ENCODE data around the gene MAP3K9.

MAP3K9 gene

DNA sequence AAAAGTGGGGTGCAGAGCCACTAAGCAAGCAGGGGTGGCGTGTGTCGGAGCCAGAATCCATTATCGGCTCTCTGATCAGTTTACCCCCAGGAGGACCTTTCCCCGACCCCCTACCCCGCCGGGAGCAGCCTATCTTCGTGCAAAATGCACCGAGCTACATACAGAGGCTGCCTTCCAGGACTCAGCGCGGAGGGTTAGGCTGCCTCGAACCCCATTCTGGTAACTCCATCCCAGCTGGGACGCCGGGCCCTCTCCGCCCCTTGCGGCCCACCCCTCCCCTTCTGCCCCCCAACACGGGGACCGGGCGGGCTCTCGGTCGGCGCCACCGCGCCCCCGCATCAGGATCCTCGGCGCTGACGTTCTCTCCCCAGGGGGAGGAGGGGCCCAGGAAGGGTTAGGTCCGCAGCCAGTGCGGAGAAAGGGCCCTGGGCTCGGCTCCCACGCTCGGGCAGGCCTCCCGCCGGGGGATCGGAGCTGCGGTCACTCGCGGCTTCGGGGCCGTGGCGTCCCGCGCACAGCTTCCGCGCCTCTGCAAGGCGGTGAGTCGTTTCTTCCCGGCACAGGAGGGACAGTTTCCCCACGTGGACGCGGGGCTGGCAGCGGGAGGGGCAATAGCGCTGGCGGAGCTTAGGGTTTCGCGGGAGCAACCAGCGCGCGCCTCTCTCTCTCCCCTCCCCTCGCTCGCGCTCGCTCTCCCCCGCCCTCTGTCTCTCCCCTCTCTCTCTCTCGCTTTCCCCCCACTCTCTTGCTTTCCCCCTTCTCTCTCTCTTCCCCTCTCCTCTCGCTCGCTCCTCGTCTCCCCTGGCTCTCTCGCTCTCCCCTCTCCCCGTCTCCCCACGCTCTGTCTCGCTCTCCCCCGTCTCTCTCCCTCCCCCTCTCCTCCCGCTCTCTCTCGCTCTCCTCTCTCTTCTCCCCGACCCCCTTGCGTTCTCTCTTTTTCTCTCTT is 12.5 kb upstream of the MAP3K9 start:
- DNase-seq (ENCODE audit: extremely low read depth in 1 of 2, low read depth in 1 of 2): peak in 1 of 2 donors; percentile 37

DNA sequence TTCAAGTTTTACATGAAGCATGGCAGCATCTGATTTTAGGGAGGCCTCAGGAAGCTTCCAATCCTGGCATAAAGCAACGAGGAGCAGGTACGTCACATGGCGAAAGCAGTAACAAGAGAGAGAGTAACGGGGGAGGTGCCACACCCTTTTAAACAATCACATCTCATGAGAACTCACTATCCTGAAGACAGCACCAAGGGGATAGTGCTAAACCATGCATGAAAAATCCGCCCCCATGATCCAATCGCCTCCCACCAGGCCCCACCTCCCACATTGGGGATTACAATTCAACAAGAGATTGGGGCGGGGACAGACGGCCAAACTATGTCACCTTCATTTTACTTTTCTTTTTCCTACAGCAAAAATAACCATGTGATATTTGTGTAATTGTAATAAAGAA is 7.2 kb upstream of the MAP3K9 start:
- DNase-seq (ENCODE audit: extremely low read depth in 1 of 2, low read depth in 1 of 2): no peak

DNA sequence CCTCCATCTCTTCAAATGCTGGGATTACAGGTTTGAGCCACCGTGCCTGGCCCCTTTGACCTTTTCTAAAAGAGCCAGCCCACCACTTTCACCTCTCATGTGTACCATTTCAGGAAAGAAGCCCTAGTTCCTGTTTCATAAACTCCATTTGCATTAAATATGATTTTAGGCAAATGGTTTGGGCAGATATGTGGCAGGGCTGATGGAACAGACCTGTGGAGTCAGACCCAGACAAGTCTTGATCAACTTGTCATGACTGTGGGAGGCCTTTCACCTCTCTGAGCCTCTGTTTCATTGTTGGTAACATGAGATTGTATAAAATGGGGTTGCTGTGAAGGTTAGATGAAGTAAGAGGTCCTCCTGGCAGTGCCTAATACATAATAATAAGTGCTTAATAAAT is 5.2 kb upstream of the MAP3K9 start:
- DNase-seq (ENCODE audit: extremely low read depth in 1 of 2, low read depth in 1 of 2): no peak

DNA sequence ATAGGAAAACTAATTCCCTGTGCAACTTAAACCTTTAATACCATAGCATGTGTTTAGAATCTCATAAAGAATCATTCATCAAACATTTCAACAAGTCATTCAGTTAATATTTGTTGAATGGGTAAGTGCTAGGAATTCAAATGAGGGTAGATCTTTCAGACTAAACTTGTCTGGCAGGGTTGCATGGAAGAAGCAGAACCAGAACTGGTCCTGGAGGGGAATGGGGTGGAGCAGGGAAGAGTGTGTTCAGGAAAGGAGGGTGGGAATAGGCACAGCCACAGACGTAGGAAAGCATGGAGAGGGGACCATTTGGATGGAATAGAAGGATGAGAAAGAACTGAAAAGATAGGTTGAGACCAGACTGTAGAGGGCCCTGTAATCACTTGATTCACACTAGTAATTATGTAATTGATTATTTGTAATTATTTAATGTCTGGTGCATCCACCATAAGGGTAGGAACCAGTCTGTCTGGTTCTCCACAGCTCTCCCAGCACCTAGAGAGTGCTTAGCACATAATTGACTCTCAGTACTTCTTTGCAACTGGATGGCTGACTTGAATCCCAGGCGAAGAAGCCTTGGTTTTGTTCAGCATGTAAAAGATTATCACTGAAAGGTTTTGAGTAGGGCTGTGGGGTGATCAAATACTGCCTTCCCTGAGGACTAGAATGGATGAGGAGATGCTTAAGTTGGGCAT is 3.0 kb upstream of the MAP3K9 start:
- no peak for DNase-seq (ENCODE audit: extremely low read depth in 1 of 2, low read depth in 1 of 2)

DNA sequence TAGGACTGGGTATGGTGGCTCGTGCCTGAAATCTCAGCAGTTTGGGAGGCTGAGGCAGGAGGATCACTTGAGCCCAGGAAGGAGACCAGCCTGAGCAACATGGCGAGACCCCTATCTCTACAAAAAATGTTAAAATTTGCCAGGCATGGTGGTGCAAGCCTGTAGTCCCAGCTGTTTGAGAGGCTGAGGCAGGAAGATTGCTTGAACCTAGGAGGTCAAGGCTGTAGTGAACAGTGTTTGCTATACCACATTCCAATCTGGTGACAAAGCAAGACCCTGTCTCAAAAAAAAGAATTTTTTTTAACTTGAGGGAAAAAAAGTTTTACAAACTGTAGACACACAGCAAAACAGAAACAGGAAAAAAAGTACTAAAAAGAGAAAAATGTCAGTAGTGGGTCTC is 2.3 kb upstream of the MAP3K9 start:
- DNase-seq (ENCODE audit: extremely low read depth in 1 of 2, low read depth in 1 of 2): no peak

DNA sequence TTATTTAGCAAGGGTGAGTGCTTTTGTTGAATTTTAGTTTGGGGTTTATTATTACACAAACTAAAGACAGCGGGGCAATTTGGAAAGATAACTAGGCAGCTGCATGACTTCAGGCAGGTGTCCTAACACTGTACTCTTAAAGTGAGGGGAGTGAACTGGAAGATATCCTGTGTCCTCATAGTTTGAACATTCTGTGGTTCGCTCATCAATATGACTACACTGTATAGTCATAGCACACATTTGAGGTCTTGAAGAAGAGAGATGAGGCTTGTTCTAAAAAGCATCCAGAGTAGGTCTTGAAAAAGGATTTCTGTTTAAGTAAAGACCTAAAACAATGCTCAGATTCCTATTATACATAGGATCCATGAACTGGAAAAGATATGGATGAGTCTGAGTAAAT is 1.7 kb upstream of the MAP3K9 start:
- DNase-seq (ENCODE audit: extremely low read depth in 1 of 2, low read depth in 1 of 2): no peak

DNA sequence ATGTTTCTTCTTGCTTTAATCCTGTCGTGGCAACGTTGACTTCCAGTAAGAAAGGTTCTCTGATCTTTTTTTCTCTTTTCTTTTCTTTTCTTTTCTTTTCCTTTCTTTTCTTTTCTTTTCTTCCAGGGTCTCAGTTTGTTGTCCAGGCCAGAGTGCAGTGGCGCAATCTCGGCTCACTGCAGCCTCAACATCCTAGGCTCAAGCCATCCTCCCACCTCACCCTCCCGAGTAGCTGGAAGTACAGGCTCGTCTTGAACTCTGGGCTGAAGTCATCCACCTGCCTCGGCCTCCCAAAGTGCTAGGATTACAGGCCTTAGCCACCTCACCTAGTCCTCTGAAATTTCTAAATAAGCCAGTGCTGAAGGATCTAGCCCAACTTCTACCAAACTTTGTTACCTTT is 1.3 kb upstream of the MAP3K9 start:
- no peak for DNase-seq (ENCODE audit: extremely low read depth in 1 of 2, low read depth in 1 of 2)

DNA sequence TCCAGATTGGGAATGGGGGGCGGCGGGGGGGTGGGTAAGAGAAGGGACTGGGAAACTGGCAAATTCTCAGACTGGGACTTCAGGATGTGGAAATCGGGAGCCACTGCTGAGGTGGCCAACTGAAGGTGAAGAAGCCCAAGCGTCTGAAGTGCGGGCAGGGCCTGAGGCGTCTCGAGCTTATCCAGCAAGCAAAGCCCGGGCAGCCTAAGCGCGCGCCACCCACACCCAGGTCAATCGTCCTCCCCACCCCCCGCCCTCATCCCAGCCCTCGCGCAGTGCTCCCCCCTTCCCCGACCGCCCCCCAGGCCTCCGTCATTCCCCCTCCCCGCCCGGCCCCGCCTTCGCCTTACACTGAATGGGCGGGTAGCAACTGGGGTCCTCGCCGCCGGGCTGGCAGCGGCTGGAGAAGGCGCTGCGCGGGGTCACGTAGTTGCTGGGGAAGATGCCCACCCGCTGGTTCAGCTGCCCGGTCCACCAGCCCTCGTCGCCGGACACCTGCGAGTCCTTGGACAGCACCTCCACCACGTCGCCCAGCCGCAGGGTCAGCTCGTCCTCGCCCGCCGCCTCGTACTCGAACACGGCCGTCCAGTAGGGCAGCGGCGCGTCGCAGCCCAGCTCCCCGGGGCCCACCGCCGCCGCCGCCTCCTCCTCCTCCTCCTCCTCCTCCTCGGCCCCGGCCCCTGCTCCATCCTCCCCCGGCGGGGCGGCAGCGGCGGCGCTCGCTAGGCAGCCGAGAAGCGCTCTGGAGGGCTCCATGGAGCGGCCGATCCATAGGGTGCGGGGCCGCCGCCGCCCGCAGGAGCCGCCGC is 693 bp downstream of the MAP3K9 start:
- peak in 1 of 2 donors; percentile 33 for DNase-seq (ENCODE audit: extremely low read depth in 1 of 2, low read depth in 1 of 2)

DNA sequence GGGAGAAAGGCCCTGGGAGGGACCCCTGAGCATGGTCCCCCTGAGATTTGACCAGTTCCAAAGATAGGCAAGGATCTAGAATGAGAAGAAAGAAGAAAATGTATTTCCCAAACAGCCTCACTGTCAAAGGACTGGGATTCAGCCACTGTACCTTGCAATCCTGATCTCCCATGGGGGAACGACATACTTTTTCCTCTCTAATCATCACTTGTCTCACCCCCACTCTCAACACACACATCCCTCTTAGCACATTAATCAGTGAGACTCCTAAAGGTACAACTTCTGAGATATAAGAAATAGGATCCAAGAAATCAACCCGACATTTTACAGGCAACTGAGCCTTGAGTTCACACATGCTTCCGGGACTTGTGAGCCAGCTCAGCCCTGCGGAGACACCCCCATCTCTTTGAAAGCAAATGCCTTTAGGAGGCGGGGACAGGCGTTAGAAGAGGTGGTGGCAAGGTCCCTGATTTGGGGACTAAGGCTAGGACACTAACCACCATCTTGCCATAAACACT is 1.4 kb downstream of the MAP3K9 start:
- DNase-seq (ENCODE audit: extremely low read depth in 1 of 2, low read depth in 1 of 2): peak in 1 of 2 donors; percentile 26

DNA sequence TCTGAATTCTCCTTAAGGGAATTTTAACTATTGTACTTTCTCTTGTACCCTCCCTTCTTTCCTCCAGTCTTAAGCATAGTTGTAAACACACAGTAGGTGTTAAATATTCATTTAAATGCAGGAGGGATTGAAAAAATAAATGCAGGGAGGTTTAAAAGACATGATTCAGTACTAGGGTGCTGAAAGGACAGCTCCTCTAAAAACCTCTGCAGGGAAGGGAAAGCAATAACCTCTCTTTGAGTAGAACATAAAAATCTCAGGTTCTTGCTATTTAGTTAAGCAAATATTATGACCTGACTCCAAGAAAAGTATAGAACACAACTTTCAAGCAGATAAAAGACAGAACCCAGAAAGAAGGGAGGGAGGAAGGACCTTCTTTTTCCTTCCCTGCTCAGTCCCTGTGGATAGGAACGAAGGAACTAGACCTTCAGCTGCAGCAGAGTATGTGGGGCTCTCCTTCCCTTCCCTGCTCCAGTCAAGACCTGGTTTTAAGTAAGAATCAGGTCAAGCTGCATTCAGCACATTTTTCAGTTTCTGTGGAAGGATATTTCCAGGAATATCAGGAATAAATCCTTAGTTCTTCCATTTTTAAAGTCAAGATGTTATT is 4.7 kb downstream of the MAP3K9 start:
- DNase-seq (ENCODE audit: extremely low read depth in 1 of 2, low read depth in 1 of 2): no peak

DNA sequence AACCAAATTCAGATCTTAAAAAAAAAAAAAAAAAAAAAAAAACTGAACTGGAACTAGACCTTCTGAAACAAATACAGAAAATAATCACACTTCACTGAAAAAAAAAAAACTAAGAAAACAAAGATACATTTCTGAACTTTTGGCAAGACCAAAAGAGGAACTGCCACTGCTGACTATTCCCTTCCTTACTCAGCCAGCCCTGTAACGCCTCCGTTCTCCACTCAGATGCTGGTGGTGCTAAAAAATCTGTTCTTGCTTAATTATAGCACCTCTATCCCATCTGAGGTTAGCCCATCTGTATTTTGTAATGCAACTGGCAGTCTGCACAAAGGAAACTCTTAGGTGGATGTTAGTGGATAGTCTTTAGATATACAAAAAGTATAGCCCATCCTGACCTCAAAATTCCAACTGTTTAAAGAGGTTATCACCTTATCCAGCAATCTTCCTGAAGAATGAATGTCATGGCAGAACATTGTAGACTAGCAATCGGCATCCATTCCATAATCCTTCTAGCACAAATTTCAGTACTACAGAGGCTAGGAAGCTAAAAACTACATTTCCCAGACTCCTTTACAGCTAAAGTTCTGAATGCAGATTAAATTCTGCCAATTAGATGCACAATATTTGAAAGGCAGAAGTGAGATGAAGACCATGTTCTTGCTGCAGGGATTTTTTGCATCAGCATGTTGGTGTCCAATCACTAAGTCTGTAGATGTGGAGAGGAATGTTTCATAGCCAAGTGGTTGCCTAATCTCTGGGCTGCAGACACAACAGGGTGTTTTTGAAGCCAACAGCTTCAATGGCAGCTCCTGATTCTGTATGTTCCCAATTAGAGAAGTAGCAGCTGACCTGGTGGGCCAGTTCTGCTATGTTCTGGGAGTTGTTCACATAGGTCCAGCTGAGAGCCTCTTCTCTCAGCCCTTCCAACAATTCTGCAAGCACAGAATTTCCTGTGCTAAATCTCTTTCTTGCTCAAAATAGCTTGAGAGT is 5.7 kb downstream of the MAP3K9 start:
- no peak for DNase-seq (ENCODE audit: extremely low read depth in 1 of 2, low read depth in 1 of 2)

DNA sequence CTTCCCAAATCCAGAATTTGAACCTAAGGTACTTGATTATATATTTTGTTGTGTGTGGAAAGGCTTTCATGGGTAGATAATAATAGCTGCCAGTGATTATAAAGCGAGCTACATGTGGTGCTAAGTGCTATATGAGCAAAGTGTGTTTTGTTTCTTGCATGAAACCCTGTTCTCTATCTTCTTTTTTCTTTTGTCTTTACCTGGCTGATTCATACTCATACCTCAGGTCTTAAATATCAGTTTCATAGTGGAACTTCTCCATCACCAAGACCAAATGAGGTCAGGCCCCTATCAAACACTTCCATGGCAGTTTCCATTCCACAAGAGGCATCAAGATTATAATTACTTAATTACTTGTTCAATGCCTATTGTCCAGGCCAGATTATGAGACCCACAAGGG is 6.9 kb downstream of the MAP3K9 start:
- no peak for DNase-seq (ENCODE audit: extremely low read depth in 1 of 2, low read depth in 1 of 2)

DNA sequence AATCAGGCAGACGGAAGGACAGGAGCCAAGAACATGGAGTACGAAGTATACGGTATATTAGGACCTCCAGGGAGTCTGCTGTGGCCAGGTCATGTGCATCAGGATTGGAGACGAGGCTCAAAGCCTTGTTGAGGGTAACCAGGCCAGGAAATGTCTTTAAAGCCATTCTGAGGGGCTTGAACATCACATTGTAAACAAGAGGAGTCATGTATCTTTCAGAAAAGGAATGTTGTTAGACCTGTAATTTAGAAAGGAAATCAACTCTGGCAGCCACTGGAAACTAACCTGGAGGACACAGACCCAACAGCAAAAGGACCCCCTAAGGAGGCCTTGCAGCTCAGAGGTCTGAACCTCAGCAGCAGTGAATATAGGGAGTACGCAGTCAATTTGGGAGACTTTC is 7.5 kb downstream of the MAP3K9 start:
- DNase-seq (ENCODE audit: extremely low read depth in 1 of 2, low read depth in 1 of 2): no peak

DNA sequence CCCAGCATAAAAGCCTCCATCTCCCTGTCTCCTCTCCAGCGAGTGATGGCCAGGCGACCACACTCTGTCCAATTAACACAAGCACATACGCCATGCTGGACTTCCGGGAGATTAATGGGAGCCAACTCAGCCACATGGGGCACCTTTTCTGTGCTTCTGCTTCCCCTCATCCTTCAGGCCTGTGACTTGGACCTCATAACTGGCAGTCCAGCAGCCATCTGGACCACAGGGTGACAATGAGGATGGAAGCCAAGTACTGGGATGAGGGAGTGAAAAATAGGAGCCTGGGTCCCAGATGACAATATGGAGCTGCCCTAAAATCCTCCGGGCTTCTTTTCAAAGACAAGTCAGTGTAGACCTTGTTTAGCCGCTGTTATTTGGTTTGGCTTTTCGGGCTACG is 12.8 kb downstream of the MAP3K9 start:
- no peak for DNase-seq (ENCODE audit: extremely low read depth in 1 of 2, low read depth in 1 of 2)

DNA sequence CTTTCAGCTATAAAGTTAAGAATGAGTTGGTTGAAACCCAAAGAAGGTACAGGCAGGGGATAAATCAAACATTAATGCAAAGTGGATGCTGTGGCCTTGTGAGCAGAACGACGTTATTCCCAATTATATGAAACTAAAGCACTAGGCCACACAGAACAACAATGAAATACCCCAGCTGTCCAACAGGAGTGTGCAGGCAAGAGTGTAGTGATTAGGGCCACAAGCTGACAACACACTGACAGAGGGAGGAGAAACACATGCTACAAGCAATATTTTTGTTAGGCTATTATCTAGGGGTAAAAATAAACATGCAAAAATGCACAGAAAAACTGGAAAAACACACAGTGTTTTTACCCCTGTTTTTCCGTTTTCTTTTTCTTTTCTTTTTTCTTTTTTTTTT is 15.0 kb downstream of the MAP3K9 start:
- no peak for DNase-seq (ENCODE audit: extremely low read depth in 1 of 2, low read depth in 1 of 2)

DNA sequence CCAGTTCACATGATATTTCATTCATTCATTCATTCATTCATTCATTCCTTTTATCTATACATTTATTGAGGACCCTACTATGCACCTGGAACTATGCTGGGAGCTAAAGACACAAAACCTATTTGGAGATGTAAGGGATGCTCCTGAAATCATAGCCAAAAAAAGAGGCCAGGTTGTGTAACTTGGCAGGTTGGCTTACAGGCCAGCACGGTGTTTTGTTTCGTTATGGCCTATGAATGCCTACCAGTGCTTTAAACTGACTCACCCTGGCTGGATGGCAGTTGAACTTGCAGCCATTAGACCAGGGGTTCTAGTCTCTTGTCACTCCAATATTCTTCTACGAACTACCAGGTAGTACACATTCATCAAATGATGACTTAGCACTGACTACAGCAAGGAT is 15.7 kb downstream of the MAP3K9 start:
- no peak for DNase-seq (ENCODE audit: extremely low read depth in 1 of 2, low read depth in 1 of 2)

DNA sequence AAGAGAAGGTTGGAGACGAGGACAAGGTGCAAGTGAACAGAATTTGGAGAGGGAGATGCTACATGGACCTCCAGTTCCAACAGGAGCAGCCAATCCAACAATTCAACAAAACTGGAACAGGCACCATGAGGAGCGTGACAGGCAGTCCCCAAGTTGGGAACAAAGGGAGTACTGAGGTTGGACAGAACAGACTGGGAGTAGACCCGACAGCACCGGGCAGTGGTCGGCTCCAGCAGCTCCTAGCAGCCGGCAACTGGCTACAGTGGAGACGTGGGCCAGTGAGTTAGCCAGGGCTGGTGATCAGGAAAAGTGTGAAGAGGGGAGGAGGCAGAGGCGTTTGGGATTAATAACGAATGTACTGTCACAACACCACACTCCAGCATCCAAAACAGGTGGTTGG is 16.4 kb downstream of the MAP3K9 start:
- no peak for DNase-seq (ENCODE audit: extremely low read depth in 1 of 2, low read depth in 1 of 2)

DNA sequence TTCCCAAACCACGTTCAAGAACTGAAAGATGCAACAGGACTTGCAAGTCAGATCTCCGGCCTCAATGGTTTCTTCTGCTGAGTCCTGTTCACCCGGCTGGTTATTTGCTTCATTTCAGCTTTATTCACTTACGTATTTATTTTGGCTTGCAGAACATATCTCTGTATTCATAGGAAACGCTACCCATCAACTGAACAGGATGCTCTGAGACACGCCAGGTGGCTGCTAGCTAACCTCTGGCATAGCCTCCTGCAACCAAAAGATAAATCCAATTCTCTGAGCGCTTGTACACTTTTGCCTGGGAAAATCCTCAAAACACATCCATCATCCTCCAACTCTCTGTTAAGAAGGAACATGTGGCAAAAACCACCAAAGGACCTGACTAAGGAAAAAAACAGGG is 17.3 kb downstream of the MAP3K9 start:
- no peak for DNase-seq (ENCODE audit: extremely low read depth in 1 of 2, low read depth in 1 of 2)

DNA sequence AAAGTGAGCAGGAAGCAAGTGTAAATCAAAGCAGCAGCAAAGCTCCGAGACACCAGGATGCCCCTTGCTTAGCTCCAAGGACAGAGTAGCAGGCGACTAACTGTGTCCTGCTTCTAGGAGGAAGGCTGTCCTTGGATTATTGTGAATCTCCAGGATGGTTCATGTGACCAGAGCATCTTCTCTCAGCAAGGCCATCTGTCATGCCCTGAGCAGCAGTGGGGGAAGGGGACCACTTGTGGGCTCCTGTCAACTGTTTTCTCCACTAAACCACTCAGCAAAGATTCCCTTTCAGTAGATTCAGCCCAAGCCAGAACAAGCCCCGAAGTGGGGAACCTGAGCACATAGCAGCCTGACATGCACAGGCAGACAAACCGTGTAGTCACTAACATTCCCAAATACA is 19.4 kb downstream of the MAP3K9 start:
- DNase-seq (ENCODE audit: extremely low read depth in 1 of 2, low read depth in 1 of 2): no peak

DNA sequence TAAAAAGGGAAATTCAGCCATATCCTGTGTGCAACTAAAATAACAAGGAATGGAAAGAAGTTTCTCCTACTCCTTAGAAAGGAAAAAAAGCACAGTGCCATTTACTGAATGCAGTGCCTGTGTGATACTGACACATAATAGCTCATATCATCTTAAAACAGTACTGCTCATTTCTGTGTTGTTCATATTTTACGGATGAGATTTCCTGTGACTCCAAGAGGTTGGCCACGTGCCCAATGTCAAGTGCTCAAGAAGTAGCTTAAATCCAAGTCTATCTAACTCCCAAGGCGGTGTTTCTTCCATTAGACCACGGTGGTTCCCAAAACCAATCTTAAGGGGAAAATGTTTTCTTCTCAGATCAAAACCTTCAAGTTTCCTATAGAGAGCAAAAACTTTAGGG is 20.0 kb downstream of the MAP3K9 start:
- no peak for DNase-seq (ENCODE audit: extremely low read depth in 1 of 2, low read depth in 1 of 2)

All from activated CD8-positive, alpha-beta memory T cell treated with anti-CD3 and anti-CD28 coated beads for 1 hour (primary cell).